SKM-1 treated with dmso at 0.1 percent for 144 hours (cell line): Measurements from ENCODE around the gene GALNT14.

Experiments used
- DNase-seq: peaks from one replicate; lab custom pipeline; 2025; ENCODE audit not compliant: unreplicated experiment; lab: John Stamatoyannopoulos, UW

Gene GALNT14

DNA sequence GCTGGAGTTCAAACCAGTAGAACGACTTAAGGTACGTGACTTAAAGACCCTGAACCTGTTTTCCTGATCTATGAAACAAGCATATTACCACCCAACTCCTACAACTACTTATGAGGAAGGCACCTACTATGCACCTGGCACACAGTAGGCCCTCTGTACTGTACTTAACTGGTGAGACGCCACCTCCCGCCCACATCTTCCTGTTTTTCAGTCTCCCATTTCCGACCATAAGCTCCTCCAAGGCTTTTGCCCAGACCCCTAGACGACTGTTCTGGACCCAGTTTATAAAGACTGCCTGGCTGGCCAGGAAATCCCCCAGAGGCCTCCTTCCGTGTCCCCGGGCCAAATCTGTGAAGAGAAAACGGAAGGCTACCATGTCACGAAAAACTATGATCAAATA is 1.5 kb downstream of the GALNT14 start:
- DNase-seq = no peak

GRCh38 chr2:31136000-31136399 is 2.2 kb downstream of the GALNT14 start:
- no peak for DNase-seq

- DNase-seq = no peak
Measured at GRCh38 chr2:31134480-31134879, 3.8 kb downstream of the GALNT14 start.

GRCh38 chr2:31132786-31133185 is 5.5 kb downstream of the GALNT14 start:
- no peak for DNase-seq

DNA sequence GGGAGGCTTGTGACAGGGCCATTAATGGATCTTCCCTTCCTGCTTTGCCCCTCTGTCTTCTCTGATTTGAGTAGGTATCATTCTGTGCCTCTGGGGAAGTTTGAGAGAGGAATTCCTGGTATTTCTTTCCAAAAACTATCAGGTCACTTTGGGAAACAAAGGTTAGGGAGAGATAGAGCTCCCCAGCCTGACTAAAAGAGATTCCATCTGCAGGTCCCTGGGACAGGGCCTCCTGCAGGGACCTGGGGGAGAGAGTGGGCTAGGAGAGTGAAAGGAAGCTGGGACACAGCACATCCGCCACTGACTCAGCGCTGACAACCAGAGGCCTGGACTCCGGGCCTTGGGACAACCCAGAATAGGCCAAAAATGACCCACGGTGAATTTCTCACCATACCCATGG is 6.4 kb downstream of the GALNT14 start:
- no peak for DNase-seq

- no peak for DNase-seq
Measured at GRCh38 chr2:31129375-31130171, 8.7 kb downstream of the GALNT14 start.

DNA sequence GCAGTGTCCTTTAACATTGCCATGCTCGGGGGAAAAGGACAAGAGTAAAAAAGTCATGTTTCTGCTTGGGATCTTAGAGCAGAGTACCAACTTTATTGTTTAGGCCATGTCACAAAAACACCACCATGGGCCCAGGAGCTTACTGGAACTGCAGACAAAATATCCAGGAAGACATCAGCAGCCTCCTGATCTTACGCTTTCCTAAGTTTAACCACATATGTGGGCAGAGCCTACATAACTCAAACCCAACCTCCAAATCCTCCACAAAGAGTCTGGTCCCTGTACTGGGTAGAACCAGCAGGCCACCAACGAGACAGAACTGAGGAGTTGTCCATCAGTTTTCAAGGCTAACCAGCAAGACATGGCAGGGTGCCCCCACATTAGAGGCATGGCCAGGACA is 10.3 kb downstream of the GALNT14 start:
- DNase-seq = no peak

GRCh38 chr2:31125918-31126695 is 12.1 kb downstream of the GALNT14 start:
- no peak for DNase-seq

GRCh38 chr2:31124904-31125303 is 13.3 kb downstream of the GALNT14 start:
- no peak for DNase-seq

- no peak for DNase-seq
Measured at GRCh38 chr2:31122133-31122532, 16.1 kb downstream of the GALNT14 start.

DNA sequence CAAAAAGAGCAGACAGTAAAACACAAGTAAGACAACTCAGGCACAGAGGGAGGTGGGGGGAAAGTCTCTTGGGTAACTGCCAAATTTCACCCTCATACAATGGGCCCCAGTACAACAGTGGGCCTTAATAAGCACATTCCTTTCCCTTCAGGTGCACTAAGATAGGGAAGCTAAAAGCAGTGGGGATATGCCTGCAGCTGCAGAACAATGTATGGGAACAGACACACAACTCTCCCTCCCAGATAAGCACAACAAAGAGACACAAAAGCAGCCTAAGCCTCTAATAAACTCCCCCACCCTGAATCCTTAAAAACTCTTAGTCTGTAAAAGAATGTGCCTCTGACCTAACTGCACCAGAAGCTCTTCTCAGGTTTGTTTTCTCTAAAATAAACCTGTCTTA is 24.5 kb downstream of the GALNT14 start:
- no peak for DNase-seq

- DNase-seq = no peak
Measured at GRCh38 chr2:31112544-31112943, 25.7 kb downstream of the GALNT14 start.

DNA sequence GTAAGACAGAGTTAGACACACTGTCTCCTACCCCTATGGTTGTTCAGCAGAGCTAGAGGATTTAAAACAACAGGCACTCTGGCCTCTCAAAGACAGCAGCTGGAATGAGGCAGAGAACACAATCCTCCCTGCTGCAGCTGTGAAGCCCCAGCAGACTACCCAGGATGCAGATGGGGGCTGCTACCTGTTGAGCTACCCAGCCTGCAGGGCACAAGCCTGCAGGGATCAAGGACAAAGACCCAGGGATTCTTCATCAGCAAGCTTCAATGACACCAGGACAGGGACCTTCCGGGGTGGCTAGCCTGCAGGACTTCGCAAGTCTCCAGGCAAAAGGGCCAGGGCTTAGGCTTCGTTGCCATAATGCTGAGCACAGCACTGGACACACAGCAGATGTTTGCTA is 27.2 kb downstream of the GALNT14 start:
- no peak for DNase-seq

- peak; percentile 45 for DNase-seq
Measured at GRCh38 chr2:31110431-31110830, 27.8 kb downstream of the GALNT14 start.

DNA sequence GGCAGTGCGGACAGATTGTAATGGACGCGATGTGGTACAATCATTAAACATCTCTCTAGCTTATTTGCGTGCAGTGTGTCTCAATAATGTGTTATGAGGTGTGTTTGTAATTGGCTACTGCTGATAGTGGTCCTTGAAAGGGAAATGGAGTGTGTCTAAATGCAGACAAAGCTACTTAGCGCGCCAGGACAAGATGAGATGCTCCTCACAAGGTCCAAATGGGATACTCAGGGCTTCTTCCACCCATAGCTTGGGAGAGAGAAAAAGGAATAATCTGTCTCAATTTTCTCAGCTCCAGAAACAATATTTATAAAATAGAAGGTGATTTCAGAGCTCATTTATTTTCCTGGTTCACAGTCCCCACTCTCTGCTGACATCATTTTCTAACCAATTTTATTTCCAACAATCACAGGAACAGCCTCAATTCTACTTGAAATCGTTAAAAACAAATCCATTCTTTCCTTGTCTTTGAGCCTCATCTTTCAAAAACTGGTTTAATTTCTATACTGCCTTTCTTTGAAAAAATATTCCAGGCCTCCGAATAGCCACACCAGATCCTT is 28.5 kb downstream of the GALNT14 start:
- DNase-seq = no peak

- peak; percentile 5 for DNase-seq
Measured at GRCh38 chr2:31108561-31109286, 29.5 kb downstream of the GALNT14 start.

DNA sequence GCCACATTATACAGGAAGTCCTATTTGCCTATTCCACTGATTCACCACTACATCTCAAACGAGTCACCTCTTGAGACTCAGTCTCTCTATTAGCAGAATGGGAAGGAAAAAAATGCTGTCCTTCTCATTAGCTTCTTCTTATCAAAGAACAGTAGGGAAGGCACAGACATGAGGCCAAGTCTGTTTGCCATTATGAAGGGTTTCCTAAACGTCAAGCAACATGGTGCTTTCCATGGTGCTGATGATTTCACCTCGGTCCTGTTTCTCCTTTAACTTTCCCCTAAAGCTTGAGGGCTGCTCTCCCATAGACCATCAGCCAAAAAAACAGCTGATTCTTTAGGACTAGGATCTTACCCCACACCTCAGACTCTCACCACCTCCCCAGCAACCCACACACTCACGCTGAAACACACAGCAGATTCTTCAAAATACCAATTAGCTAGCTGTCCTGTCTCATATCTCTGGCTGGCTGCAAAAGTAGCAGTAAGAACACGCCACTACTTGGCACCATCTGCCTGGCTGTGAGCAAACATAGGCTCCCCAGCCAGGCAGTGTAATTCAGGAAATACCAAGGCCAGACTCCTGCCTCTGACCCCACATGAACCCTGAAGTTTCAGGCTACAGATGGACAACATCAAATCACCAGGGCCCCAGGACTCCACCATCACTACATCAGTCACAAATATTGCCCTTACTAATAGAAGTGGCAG is 30.5 kb downstream of the GALNT14 start:
- DNase-seq = no peak

GRCh38 chr2:31101701-31102100 is 36.5 kb downstream of the GALNT14 start:
- no peak for DNase-seq

GRCh38 chr2:31097962-31098613 is 40.2 kb downstream of the GALNT14 start:
- DNase-seq = no peak

DNA sequence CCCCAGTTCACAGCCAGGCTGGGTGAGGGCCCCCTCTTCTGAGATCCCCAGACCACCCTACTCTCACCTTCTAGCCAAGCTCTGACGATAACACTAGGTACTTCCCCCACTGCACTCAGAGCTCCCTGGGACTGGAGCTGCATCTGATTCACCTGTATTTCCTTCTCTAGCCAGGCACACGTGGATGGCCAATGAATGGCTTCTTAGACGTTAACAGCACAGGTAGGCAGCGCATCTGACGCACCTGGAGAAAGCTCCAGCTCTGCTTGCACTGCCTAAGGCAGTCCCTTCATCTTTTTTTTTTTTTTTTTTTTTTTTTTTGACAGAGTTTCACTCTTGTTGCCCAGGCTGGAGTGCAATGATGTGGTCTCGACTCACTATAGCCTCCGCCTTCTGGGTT is 48.1 kb downstream of the GALNT14 start:
- DNase-seq = no peak
